ENCODE results near the gene SH3PXD2A.

The SH3PXD2A gene

GRCh38 chr10:103696094-103696410, 159.3 kb downstream of the SH3PXD2A start:
- TF ChIP-seq, protein P1, sequence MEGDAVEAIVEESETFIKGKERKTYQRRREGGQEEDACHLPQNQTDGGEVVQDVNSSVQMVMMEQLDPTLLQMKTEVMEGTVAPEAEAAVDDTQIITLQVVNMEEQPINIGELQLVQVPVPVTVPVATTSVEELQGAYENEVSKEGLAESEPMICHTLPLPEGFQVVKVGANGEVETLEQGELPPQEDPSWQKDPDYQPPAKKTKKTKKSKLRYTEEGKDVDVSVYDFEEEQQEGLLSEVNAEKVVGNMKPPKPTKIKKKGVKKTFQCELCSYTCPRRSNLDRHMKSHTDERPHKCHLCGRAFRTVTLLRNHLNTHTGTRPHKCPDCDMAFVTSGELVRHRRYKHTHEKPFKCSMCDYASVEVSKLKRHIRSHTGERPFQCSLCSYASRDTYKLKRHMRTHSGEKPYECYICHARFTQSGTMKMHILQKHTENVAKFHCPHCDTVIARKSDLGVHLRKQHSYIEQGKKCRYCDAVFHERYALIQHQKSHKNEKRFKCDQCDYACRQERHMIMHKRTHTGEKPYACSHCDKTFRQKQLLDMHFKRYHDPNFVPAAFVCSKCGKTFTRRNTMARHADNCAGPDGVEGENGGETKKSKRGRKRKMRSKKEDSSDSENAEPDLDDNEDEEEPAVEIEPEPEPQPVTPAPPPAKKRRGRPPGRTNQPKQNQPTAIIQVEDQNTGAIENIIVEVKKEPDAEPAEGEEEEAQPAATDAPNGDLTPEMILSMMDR (IDR thresholded peaks at IDR 0.05), result no peak
- Histone ChIP-seq H3K9me3 (no peaks in the 10 kb centered on the region), H3K36me3 (no peaks in the 10 kb centered on the region), H3K4me1 (ENCODE audit: control insufficient read depth in 1 of 2, insufficient read depth in 1 of 2, low read depth in 1 of 2, low read length in 1 of 2) (peaks cover 0 to 9% of the 10 kb centered on the region in 2 experiments), H3K27me3 (peaks cover 60% of the 10 kb centered on the region), H3K27ac (no peak overlapping the region), H3K4me3 (ENCODE audit: low read depth in 1 of 2, low read length in 1 of 2) (no peak overlapping the region)

DNA sequence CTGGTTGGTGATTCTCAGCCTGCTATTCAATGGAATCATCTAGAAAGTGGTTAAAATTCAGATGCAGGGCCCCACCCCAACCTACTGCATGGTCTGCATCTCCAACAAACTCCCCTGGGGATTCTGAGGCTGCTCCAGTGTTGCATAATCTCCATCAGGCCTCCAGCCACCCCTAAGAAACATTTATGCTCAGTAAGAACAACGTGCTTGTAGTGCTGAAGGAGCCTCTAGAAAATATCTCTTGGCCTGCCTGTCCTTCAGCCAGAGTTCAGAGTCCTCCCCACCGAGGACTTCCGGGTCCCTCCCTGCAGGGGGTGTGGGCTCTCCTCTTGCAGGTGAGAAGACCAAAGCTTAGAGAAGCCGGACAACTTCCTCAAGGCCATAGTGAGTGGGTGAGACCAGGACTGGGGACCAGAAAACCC, 159.8 kb downstream of the SH3PXD2A start:
- peaks cover 65% of the 10 kb centered on the region for H3K27me3 ChIP-seq
- TF ChIP-seq, protein P1 (IDR thresholded peaks at IDR 0.05), result no peak
- peaks cover 0 to 9% of the 10 kb centered on the region in 2 experiments for H3K4me1 ChIP-seq (ENCODE audit: control insufficient read depth in 1 of 2, insufficient read depth in 1 of 2, low read depth in 1 of 2, low read length in 1 of 2)
- no peaks in the 10 kb centered on the region for H3K9me3 ChIP-seq
- H3K36me3 ChIP-seq, result no peaks in the 10 kb centered on the region
- no peak overlapping the region for H3K27ac ChIP-seq
- H3K4me3 ChIP-seq (ENCODE audit: low read depth in 1 of 2, low read length in 1 of 2), result no peak overlapping the region

DNA sequence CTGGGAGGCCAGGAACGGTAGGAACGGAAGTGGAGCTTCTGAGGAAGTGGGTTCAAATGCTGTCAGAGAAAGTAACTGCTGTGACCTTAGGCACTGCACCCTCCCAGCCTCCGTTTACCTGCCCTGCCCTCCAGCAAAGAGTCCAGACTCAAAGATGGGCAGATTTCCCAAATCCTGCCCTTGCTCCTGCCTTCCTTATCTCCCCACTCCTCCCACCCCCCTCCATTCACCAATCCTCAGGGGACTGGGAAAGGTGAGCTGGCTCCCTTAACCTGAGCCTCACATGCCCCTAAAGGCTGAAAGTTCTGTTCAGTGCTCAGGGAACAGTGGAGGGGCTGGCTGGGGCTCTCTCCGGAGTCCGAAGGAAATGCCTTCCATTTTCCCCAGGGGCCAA, 161.6 kb downstream of the SH3PXD2A start:
- H3K4me3 ChIP-seq (ENCODE audit: low read depth in 1 of 2, low read length in 1 of 2), result no peak overlapping the region
- no peaks in the 10 kb centered on the region for H3K9me3 ChIP-seq
- TF ChIP-seq, protein P1 (IDR thresholded peaks at IDR 0.05), result no peak

GRCh38 chr10:103692952-103693811, 162.2 kb downstream of the SH3PXD2A start:
- TF ChIP-seq, protein P1 (IDR thresholded peaks at IDR 0.05), result no peak
- Histone ChIP-seq H3K27ac (no peak overlapping the region), H3K4me1 (ENCODE audit: control insufficient read depth in 1 of 2, insufficient read depth in 1 of 2, low read depth in 1 of 2, low read length in 1 of 2) (peaks cover 0 to 9% of the 10 kb centered on the region in 2 experiments), H3K4me3 (ENCODE audit: low read depth in 1 of 2, low read length in 1 of 2) (peak overlapping the region in 1 of 2 experiments; percentile 17), H3K36me3 (no peaks in the 10 kb centered on the region), H3K27me3 (peaks cover 87% of the 10 kb centered on the region), H3K9me3 (no peaks in the 10 kb centered on the region)

More for the DNA sequence above, 161.6 kb downstream of the SH3PXD2A start:
- Histone ChIP-seq H3K4me1 (ENCODE audit: control insufficient read depth in 1 of 2, insufficient read depth in 1 of 2, low read depth in 1 of 2, low read length in 1 of 2) (peaks cover 0 to 9% of the 10 kb centered on the region in 2 experiments), H3K27me3 (peaks cover 81% of the 10 kb centered on the region), H3K27ac (no peak overlapping the region), H3K36me3 (no peaks in the 10 kb centered on the region)

DNA sequence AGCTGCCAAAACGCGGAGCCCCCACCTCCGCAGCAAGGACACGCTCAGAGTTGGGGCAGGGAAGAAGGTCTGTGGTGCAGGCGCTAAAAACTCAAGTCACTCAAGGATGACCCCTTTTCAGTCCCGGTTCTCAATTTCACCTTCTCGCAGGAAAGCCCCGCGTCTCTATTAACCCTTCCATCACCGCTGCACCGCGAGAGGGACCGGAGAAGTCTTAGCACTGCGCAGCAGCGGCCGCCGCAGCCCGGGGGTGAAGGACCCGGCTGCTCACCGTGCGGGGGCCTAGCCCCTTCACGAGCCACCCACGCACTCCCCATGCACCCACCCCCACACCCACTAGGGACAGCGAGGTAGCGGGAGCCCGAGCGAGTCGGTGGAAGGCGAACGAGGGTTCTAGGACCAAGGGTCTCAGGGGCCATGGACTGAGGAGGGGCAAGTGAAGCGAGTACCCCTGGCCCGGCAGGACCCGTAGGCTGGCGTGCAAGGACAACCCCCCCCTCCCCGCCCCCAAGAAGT, 162.9 kb downstream of the SH3PXD2A start:
- H3K4me3 ChIP-seq (ENCODE audit: low read depth in 1 of 2, low read length in 1 of 2), result no peak overlapping the region
- H3K27ac ChIP-seq, result no peak overlapping the region
- no peaks in the 10 kb centered on the region for H3K36me3 ChIP-seq
- H3K9me3 ChIP-seq, result no peaks in the 10 kb centered on the region
- TF ChIP-seq, protein P1 (IDR thresholded peaks at IDR 0.05), result no peak
- H3K27me3 ChIP-seq, result peaks cover 90% of the 10 kb centered on the region
- peaks cover 0 to 9% of the 10 kb centered on the region in 2 experiments for H3K4me1 ChIP-seq (ENCODE audit: control insufficient read depth in 1 of 2, insufficient read depth in 1 of 2, low read depth in 1 of 2, low read length in 1 of 2)

All from neutrophil (primary cell).